Measurements from ENCODE around the gene OTUB1.

The OTUB1 gene

DNA sequence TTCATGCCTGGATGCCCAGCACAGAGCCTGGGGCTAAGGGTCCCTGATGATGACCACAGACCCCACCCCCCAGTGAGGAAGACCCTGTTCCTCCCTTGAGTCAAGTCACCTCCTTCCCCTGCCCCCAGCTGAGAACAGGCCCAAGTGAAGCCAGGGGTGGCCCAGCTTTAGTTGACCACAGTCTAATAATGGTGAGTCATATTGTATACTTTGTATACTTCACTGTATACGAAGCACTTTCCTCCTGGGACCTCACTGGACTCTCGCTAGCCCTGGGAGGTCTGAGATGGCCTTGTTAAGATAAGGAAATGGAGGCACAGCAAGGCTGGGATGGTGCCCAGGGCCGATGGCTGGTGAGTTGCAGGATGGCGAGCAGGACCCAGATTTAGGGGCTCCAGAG, 45.8 kb downstream of the OTUB1 start:
- Histone ChIP-seq H3K4me3 (replicated peaks; ENCODE audit: low read depth, low read length) (no peak overlapping the region), H3K36me3 (ENCODE audit: control insufficient read depth, insufficient read depth, low read length) (no peaks in the 10 kb centered on the region), H3K27me3 (replicated peaks; ENCODE audit: control insufficient read depth, insufficient read depth, low read length) (peaks cover 2% of the 10 kb centered on the region; the same call in 1 of the 2 replicates)
- no peak for TF ChIP-seq CTCF (IDR thresholded peaks at IDR 0.05; ENCODE audit: insufficient read depth, low read length, poor library complexity, severe bottlenecking)
- no peak for DNase-seq (ENCODE audit: extremely low read depth, insufficient read length)

GRCh38 chr11:64034411-64034811, 48.2 kb downstream of the OTUB1 start:
- Histone ChIP-seq H3K27me3 (replicated peaks; ENCODE audit: control insufficient read depth, insufficient read depth, low read length) (peaks cover 2% of the 10 kb centered on the region; the same call in 1 of the 2 replicates), H3K36me3 (ENCODE audit: control insufficient read depth, insufficient read depth, low read length) (no peaks in the 10 kb centered on the region), H3K4me3 (replicated peaks; ENCODE audit: low read depth, low read length) (no peak overlapping the region)
- no peak for DNase-seq (ENCODE audit: extremely low read depth, insufficient read length)
- no peak for TF ChIP-seq CTCF (IDR thresholded peaks at IDR 0.05; ENCODE audit: insufficient read depth, low read length, poor library complexity, severe bottlenecking)

DNA sequence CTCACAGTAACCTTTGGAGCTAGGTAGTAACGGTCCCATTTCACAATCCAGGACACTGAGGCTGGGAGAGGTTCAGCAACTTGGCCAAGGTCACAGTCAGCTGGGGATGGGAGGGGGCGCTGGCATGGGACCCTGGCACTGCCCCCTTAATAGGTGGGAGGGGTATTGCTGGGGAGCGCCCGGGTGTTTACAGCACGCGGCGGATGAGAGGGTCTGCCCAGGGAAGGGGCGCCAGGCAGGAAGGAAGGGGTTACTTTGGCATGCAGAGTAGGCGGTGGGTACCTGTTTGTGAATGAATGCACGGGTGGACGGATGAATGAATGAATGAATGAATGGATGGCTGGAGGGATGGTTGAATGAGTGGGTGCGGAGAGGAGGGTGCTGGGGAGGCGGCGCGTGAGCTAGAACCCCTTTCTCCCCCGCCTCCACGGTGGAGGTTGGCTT, 48.9 kb downstream of the OTUB1 start:
- Histone ChIP-seq H3K4me3 (replicated peaks; ENCODE audit: low read depth, low read length) (no peak overlapping the region), H3K36me3 (ENCODE audit: control insufficient read depth, insufficient read depth, low read length) (no peaks in the 10 kb centered on the region), H3K27me3 (replicated peaks; ENCODE audit: control insufficient read depth, insufficient read depth, low read length) (peaks cover 2% of the 10 kb centered on the region; the same call in 1 of the 2 replicates)
- TF ChIP-seq CTCF (IDR thresholded peaks at IDR 0.05; ENCODE audit: insufficient read depth, low read length, poor library complexity, severe bottlenecking) = no peak
- DNase-seq (ENCODE audit: extremely low read depth, insufficient read length) = no peak

DNA sequence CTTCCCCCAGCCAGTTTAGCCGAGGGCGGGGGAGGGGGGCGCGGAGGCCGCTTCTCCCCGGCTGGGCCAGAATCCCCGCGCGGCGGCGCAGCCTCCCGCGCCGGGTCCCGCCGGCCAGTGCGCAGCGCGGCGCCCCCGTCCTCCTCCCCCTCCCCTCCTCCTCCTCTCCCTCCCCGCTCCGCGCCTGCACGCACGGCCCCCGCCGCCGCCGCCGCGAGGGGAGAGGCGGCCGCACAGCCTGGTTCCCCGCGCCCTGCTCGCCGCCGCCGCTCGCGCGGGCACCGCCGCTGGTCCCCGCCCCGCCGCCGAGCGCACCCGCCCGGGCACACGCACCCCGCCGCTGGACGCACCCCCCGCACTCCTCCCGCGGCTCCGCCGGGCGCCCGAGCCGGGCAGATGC, 49.3 kb downstream of the OTUB1 start, which contains the start of gene FLRT1:
Gene FLRT1 (plus strand): TSS at position 356 of the 400 bp plus-strand sequence. CDS start 80,337 bp downstream, outside the sequence.
- Histone ChIP-seq H3K4me3 (replicated peaks; ENCODE audit: low read depth, low read length) (no peak within 1 kb of the TSS), H3K27me3 (replicated peaks; ENCODE audit: control insufficient read depth, insufficient read depth, low read length) (peaks cover 2% of the 10 kb centered on the region; the same call in 1 of the 2 replicates), H3K36me3 (ENCODE audit: control insufficient read depth, insufficient read depth, low read length) (no peaks in the 10 kb centered on the region)
- no peak for TF ChIP-seq CTCF (IDR thresholded peaks at IDR 0.05; ENCODE audit: insufficient read depth, low read length, poor library complexity, severe bottlenecking)
- DNase-seq (ENCODE audit: extremely low read depth, insufficient read length) = no peak

GRCh38 chr11:64036087-64037026, 50.1 kb downstream of the OTUB1 start:
- H3K4me3 ChIP-seq (replicated peaks; ENCODE audit: low read depth, low read length) = no peak overlapping the region
- no peaks in the 10 kb centered on the region for H3K36me3 ChIP-seq (ENCODE audit: control insufficient read depth, insufficient read depth, low read length)
- no peak for TF ChIP-seq CTCF (IDR thresholded peaks at IDR 0.05; ENCODE audit: insufficient read depth, low read length, poor library complexity, severe bottlenecking)
- no peak for DNase-seq (ENCODE audit: extremely low read depth, insufficient read length)
- H3K27me3 ChIP-seq (replicated peaks; ENCODE audit: control insufficient read depth, insufficient read depth, low read length) = peaks cover 2% of the 10 kb centered on the region; the same call in 1 of the 2 replicates
